DOHH2 (cell line): ENCODE measurements around the gene CEMIP.

ENCODE experiments used
- H3F3A ChIP-seq: fragments of 200-600 bp; sonication (generic), shearing (Covaris generic); 2 replicates; pipeline ENCODE4 v1.6.0; 2016; ENCODE audit warnings: antibody characterized with exemption, mild to moderate bottlenecking; ENCODE audit not compliant: control insufficient read depth, insufficient read depth
- H3K27ac ChIP-seq: fragments of 200-600 bp; sonication (generic); 2 replicates; pipeline ENCODE4 v1.5.1; 2014; ENCODE audit warnings: low read depth, mild to moderate bottlenecking, low read length, moderate library complexity
- H3K27me3 ChIP-seq: fragments of 200-600 bp; sonication (generic); 2 replicates; pipeline ENCODE4 v1.6.1; 2014; ENCODE audit warnings: mild to moderate bottlenecking, low read length, mixed read lengths; ENCODE audit not compliant: control insufficient read depth
- H3K36me3 ChIP-seq: fragments of 200-600 bp; sonication (generic); 2 replicates; pipeline ENCODE4 v1.6.1; 2014; ENCODE audit warnings: mild to moderate bottlenecking, low read length, moderate library complexity, mixed read lengths; ENCODE audit not compliant: control insufficient read depth
- H3K4me1 ChIP-seq: fragments of 200-600 bp; sonication (generic); 2 replicates; pipeline ENCODE4 v1.6.1; 2014; ENCODE audit warnings: mild to moderate bottlenecking, low read length, mixed read lengths; ENCODE audit not compliant: control insufficient read depth
- H3K4me2 ChIP-seq: fragments of 200-600 bp; sonication (generic); 2 replicates; pipeline ENCODE4 v1.6.0; 2014; ENCODE audit warnings: mild to moderate bottlenecking, low read length, moderate library complexity
- H3K4me3 ChIP-seq: fragments of 200-600 bp; sonication (generic); 2 replicates; pipeline ENCODE4 v1.5.1; 2014; ENCODE audit warnings: mild to moderate bottlenecking, low read length, mixed read lengths
- H3K79me2 ChIP-seq: fragments of 200-600 bp; sonication (generic); 2 replicates; pipeline ENCODE4 v1.6.1; 2014; ENCODE audit warnings: mild to moderate bottlenecking, low read length, mixed read lengths; ENCODE audit not compliant: control insufficient read depth
- H3K9me2 ChIP-seq: fragments of 200-600 bp; sonication (generic); replicated peaks from 2 replicates; pipeline ENCODE4 v1.6.1; 2014; ENCODE audit warnings: mild to moderate bottlenecking, low read length, mixed read lengths; ENCODE audit not compliant: control insufficient read depth
- H3K9me3 ChIP-seq: fragments of 200-600 bp; sonication (generic); 2 replicates; pipeline ENCODE4 v1.6.1; 2014; ENCODE audit warnings: antibody characterized with exemption, low read length, mixed read lengths; ENCODE audit not compliant: control insufficient read depth, insufficient read depth
- H4K20me1 ChIP-seq: fragments of 200-600 bp; sonication (generic); 2 replicates; pipeline ENCODE4 v1.6.0; 2014; ENCODE audit warnings: low read depth, mild to moderate bottlenecking, antibody characterized with exemption, low read length, moderate library complexity; ENCODE audit not compliant: control insufficient read depth, insufficient read depth
- CTCF ChIP-seq: fragments of 200-600 bp; sonication (generic); IDR thresholded peaks from one replicate; pipeline ENCODE4 v1.5.1; 2014; ENCODE audit warnings: antibody characterized with exemption, mild to moderate bottlenecking, low read depth, low read length; ENCODE audit not compliant: poor library complexity, severe bottlenecking
- EZH2phosphoT487 ChIP-seq: fragments of 200-600 bp; sonication (generic); IDR thresholded peaks from 2 replicates; pipeline ENCODE4 v1.6.1; 2017; ENCODE audit warnings: borderline replicate concordance, mild to moderate bottlenecking, antibody characterized with exemption, low read length, moderate library complexity, mixed read lengths

CEMIP gene

GRCh38 chr15:80849308-80849707 is 70.1 kb downstream of the CEMIP start:
- Histone ChIP-seq H3F3A (no peaks in the 10 kb centered on the region), H3K4me1 (no peaks in the 10 kb centered on the region), H4K20me1 (no peaks in the 10 kb centered on the region), H3K9me3 (no peaks in the 10 kb centered on the region), H3K4me3 (no peak overlapping the region), H3K9me2 (no peaks in the 10 kb centered on the region), H3K79me2 (no peaks in the 10 kb centered on the region), H3K27me3 (no peaks in the 10 kb centered on the region), H3K27ac (no peak overlapping the region), H3K36me3 (no peaks in the 10 kb centered on the region), H3K4me2 (no peak overlapping the region)
- TF ChIP-seq EZH2phosphoT487 = no peak
- no peak for TF ChIP-seq CTCF

DNA sequence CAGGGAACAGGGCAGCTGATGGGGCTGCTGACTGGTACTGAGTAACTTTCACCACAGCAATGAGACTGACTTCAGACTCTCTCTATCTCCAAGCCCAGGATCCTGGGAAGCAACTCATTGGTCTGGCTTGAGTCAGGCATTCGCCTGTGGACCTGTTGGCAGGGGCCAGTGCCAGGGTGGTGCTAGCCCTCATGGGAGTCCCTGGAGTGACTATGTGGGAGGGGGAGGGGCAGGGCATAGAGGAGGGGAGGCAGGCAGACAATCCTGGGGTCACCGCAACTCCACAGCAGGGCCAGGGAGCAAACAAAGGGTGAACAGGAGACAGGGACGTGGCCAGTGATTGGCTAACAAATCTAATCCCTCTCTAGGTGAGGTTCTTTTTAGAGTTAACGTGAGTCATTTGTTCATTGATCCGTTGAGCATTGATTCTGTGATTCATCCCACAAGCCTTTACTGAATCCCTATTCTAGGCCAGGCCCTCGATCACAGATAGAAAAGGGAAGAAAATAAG is 71.8 kb downstream of the CEMIP start:
- no peaks in the 10 kb centered on the region for H3K9me2 ChIP-seq
- no peaks in the 10 kb centered on the region for H3K36me3 ChIP-seq
- H3K4me1 ChIP-seq = no peaks in the 10 kb centered on the region
- H3K4me3 ChIP-seq = no peak overlapping the region
- no peaks in the 10 kb centered on the region for H4K20me1 ChIP-seq
- no peaks in the 10 kb centered on the region for H3F3A ChIP-seq
- H3K79me2 ChIP-seq = no peaks in the 10 kb centered on the region
- TF ChIP-seq EZH2phosphoT487 (no peak), CTCF (no peak)
- H3K4me2 ChIP-seq = no peak overlapping the region
- H3K27ac ChIP-seq = no peak overlapping the region
- peaks cover 2% of the 10 kb centered on the region; the same call in 1 of the 2 replicates for H3K27me3 ChIP-seq
- H3K9me3 ChIP-seq = no peaks in the 10 kb centered on the region

DNA sequence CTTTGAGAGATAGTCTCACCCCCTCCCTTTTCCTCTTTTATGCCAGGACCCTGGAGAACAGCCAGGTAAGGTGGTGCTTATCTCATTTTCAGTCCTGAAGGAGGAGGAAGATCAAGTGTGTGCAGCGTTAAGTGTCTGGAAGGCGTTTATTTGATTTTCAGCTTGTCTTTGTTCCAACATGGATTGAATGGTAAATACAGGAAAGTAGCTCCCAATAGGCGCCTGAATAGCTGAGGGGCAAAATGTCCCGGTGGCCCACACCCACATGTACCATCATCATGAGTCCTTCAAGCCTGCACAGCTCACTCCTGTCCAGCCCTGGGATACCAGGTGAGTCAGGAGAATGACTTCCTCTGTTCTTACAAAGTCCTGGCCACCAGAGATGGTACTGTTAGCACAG is 73.5 kb downstream of the CEMIP start:
- Histone ChIP-seq H3K27ac (no peak overlapping the region), H3K36me3 (no peaks in the 10 kb centered on the region), H3K27me3 (peaks cover 3% of the 10 kb centered on the region; the same call in 1 of the 2 replicates), H4K20me1 (no peaks in the 10 kb centered on the region), H3K9me2 (no peaks in the 10 kb centered on the region), H3K4me3 (no peak overlapping the region), H3K4me1 (no peaks in the 10 kb centered on the region), H3K9me3 (no peaks in the 10 kb centered on the region), H3K79me2 (no peaks in the 10 kb centered on the region), H3F3A (no peaks in the 10 kb centered on the region), H3K4me2 (no peak overlapping the region)
- no peak for TF ChIP-seq EZH2phosphoT487
- TF ChIP-seq CTCF = no peak
